ENCODE results near the gene DOCK2.

The DOCK2 gene

DNA sequence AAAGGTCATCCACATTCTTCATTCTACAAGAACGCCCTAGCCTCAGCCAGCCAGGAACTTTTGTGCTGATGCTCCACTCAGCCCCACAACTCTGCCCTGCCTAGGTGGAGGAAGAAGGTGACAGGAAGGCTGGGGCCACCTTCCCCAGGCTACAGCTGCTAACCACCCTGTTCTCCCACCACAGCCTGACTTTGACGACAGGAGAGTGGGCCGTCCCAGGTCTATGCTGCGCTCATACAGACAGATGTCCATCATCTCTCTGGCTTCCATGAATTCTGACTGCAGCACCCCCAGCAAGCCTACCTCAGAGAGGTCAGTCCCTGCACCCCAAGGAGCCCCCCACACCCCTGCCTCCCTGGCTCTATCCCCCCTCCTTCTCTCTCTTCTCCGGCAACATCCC is 440.5 kb downstream of the DOCK2 start:
- no peak for TF ChIP-seq SIN3A (IDR thresholded peaks at IDR 0.05; ENCODE audit: borderline replicate concordance, insufficient read depth, low read length)
- TF ChIP-seq, protein P1, sequence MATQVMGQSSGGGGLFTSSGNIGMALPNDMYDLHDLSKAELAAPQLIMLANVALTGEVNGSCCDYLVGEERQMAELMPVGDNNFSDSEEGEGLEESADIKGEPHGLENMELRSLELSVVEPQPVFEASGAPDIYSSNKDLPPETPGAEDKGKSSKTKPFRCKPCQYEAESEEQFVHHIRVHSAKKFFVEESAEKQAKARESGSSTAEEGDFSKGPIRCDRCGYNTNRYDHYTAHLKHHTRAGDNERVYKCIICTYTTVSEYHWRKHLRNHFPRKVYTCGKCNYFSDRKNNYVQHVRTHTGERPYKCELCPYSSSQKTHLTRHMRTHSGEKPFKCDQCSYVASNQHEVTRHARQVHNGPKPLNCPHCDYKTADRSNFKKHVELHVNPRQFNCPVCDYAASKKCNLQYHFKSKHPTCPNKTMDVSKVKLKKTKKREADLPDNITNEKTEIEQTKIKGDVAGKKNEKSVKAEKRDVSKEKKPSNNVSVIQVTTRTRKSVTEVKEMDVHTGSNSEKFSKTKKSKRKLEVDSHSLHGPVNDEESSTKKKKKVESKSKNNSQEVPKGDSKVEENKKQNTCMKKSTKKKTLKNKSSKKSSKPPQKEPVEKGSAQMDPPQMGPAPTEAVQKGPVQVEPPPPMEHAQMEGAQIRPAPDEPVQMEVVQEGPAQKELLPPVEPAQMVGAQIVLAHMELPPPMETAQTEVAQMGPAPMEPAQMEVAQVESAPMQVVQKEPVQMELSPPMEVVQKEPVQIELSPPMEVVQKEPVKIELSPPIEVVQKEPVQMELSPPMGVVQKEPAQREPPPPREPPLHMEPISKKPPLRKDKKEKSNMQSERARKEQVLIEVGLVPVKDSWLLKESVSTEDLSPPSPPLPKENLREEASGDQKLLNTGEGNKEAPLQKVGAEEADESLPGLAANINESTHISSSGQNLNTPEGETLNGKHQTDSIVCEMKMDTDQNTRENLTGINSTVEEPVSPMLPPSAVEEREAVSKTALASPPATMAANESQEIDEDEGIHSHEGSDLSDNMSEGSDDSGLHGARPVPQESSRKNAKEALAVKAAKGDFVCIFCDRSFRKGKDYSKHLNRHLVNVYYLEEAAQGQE (IDR thresholded peaks at IDR 0.05; ENCODE audit: insufficient read depth in 1 of 2, low read depth in 2 of 2, low read length in 2 of 2): no peak
- TF ChIP-seq POLR2AphosphoS5 (IDR thresholded peaks at IDR 0.05; ENCODE audit: low read depth, low read length): no peak
- TF ChIP-seq TAF1 (IDR thresholded peaks at IDR 0.05; ENCODE audit: borderline replicate concordance, insufficient read depth, low read length): no peak
- TF ChIP-seq FOXP2 (optimal IDR thresholded peaks at IDR 0.05; ENCODE audit: borderline replicate concordance, extremely low read depth, extremely low read length, insufficient read depth): no peak

DNA sequence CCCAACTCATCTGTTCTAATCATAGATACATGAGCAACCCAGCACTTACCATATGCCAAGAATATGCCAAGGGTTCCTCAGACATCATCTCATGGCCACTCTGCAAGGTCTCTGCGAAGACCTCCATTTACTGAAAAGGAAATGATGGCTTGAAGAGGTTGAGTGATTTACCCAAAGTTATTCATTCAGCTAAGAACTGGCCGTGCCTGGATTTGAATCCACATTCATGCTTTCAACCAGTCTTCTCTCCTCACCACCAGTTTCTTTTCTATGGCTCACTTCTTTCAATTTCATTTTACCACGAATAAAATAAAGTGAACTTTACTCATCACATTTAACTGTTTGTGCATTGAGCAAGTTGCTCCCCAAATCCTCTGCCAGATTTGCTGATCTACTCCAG is 441.4 kb downstream of the DOCK2 start:
- TF ChIP-seq TAF1 (IDR thresholded peaks at IDR 0.05; ENCODE audit: borderline replicate concordance, insufficient read depth, low read length) (no peak), SIN3A (IDR thresholded peaks at IDR 0.05; ENCODE audit: borderline replicate concordance, insufficient read depth, low read length) (no peak), FOXP2 (optimal IDR thresholded peaks at IDR 0.05; ENCODE audit: borderline replicate concordance, extremely low read depth, extremely low read length, insufficient read depth) (no peak), POLR2AphosphoS5 (IDR thresholded peaks at IDR 0.05; ENCODE audit: low read depth, low read length) (no peak)
- TF ChIP-seq, protein P1 (IDR thresholded peaks at IDR 0.05; ENCODE audit: insufficient read depth in 1 of 2, low read depth in 2 of 2, low read length in 2 of 2): no peak

DNA sequence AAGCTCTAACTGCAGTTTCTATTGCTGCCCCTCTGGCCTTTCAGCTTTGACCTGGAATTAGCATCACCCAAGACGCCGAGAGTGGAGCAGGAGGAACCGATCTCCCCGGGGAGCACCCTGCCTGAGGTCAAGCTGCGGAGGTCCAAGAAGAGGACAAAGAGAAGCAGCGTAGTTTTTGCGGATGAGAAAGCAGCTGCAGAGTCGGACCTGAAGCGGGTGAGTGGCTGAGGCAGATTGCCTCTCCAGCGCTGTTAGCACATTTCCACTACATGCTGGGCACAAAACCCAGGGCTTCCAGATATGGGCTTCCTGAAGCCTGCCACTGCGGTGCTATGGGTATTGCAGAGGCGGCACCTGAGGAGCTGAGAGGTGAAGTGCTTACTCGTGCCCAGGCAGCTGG is 441.9 kb downstream of the DOCK2 start:
- TF ChIP-seq SIN3A (IDR thresholded peaks at IDR 0.05; ENCODE audit: borderline replicate concordance, insufficient read depth, low read length) (no peak), TAF1 (IDR thresholded peaks at IDR 0.05; ENCODE audit: borderline replicate concordance, insufficient read depth, low read length) (no peak), POLR2AphosphoS5 (IDR thresholded peaks at IDR 0.05; ENCODE audit: low read depth, low read length) (no peak)

DNA sequence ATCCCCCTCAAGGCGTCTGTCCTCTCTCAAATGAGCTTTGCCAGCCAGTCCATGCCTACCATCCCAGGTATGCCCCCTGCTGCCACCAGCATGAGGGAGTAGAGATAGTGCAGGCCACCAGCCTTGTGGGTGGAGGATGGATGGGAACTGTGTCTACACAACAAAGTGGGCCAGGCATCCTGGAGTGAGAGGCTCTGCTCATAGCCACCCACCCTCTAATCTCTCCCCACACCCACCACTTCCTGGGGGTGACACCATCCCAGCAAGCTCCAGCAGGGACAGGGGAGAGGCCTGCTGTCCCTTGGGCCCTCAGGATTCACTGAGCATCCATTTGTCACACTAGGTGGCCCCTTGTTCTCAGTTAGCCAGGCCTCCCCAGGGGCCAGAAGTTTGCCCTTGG is 443.1 kb downstream of the DOCK2 start:
- TF ChIP-seq TAF1 (IDR thresholded peaks at IDR 0.05; ENCODE audit: borderline replicate concordance, insufficient read depth, low read length) (no peak), POLR2AphosphoS5 (IDR thresholded peaks at IDR 0.05; ENCODE audit: low read depth, low read length) (no peak), SIN3A (IDR thresholded peaks at IDR 0.05; ENCODE audit: borderline replicate concordance, insufficient read depth, low read length) (no peak), FOXP2 (optimal IDR thresholded peaks at IDR 0.05; ENCODE audit: borderline replicate concordance, extremely low read depth, extremely low read length, insufficient read depth) (no peak)
- TF ChIP-seq, protein P1 (IDR thresholded peaks at IDR 0.05; ENCODE audit: insufficient read depth in 1 of 2, low read depth in 2 of 2, low read length in 2 of 2): no peak

DNA sequence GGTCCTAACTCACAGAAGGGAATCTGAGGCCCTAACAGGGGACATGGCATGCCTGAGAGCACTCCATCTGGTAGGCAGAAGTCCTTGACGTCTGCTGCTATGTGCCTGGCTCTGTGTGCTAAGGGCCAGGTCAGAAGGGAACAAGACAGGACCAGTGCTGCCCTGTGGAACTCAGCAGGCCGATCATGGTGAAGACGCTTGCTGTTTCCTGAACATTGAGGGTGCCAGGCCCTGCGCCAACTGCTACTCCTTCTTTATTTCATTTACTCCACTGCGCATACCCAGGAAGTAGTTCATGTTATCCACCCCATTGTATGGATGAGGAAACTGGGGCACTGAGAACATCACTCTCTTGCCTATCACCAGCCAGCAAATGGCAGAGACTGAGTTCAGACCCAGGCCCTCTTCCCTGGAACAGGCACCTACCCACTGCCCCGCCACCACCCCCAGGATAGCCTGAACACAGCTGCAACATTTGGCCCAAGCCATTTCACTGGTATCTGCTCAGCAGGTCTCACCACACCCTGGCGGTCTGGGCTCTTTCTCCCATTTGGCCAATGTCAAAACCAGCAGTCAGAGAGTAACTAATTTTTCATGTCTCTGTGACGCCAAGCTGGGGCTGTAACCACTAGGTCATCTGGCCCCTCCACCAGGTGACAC is 443.8 kb downstream of the DOCK2 start:
- no peak for TF ChIP-seq SIN3A (IDR thresholded peaks at IDR 0.05; ENCODE audit: borderline replicate concordance, insufficient read depth, low read length)
- no peak for TF ChIP-seq TAF1 (IDR thresholded peaks at IDR 0.05; ENCODE audit: borderline replicate concordance, insufficient read depth, low read length)

DNA sequence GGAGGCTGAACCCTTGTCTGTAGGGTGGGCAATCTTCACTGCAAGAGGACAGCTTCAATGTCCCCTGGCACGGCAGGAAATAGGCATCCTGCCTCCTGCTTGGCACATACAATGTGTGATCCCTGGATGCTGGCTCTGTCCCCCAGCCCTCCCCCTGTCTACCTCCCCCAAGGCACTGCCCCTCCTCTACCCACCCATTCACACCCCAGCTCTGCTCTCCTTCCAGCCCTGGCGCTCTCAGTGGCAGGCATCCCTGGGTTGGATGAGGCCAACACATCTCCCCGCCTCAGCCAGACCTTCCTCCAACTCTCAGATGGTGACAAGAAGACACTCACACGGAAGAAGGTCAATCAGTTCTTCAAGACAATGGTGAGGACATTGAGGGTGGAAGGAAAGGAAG is 444.5 kb downstream of the DOCK2 start:
- no peak for TF ChIP-seq TAF1 (IDR thresholded peaks at IDR 0.05; ENCODE audit: borderline replicate concordance, insufficient read depth, low read length)
- no peak for TF ChIP-seq POLR2AphosphoS5 (IDR thresholded peaks at IDR 0.05; ENCODE audit: low read depth, low read length)
- TF ChIP-seq FOXP2 (optimal IDR thresholded peaks at IDR 0.05; ENCODE audit: borderline replicate concordance, extremely low read depth, extremely low read length, insufficient read depth): no peak
- TF ChIP-seq, protein P1 (IDR thresholded peaks at IDR 0.05; ENCODE audit: insufficient read depth in 1 of 2, low read depth in 2 of 2, low read length in 2 of 2): no peak
- TF ChIP-seq SIN3A (IDR thresholded peaks at IDR 0.05; ENCODE audit: borderline replicate concordance, insufficient read depth, low read length): no peak
